CMK (cell line): ENCODE results near the gene STK4.
A peak's percentile ranks its signal among the peaks of the same experiment; 100 is the strongest.

Source experiments
- DNase-seq: peaks from one replicate; pipeline ENCODE4 v3.0.0-alpha.2; 2010; ENCODE audit warnings: low read depth

Gene STK4

GRCh38 chr20:44966030-44966961 lies at the start of gene STK4:
STK4 (plus strand) TSS chr20:44966512; CDS start chr20:44966569, 57 bp downstream.
- DNase-seq, result peak; percentile 88

DNA sequence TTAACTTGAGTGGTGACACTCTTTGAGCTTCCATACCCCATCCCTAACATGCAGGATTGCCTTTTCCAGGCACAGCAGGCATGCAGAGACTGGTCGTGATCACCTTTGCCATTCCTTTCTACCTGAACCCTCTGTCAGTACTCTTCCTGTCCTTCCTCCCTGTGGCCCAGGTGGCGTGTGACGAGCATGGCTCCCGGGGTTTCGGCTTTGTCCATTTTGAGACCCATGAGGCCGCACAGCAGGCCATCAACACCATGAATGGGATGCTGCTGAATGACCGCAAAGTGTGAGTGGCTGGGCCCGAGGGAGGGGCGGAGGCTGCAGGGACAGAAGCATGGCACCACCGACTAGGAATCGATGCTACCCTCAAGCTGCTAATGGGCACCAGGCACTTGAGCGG lies 49.7 kb upstream of the STK4 start:
- DNase-seq, result no peak

- no peak for DNase-seq
Measured at GRCh38 chr20:44917399-44917798, 48.9 kb upstream of the STK4 start.

GRCh38 chr20:44918342-44918741 lies 48.0 kb upstream of the STK4 start:
- DNase-seq, result no peak

GRCh38 chr20:44918761-44919160 lies 47.6 kb upstream of the STK4 start:
- no peak for DNase-seq

- DNase-seq, result no peak
Measured at GRCh38 chr20:44921447-44921846, 44.9 kb upstream of the STK4 start.

GRCh38 chr20:44924541-44924940 lies 41.8 kb upstream of the STK4 start:
- DNase-seq, result no peak

- no peak for DNase-seq
Measured at GRCh38 chr20:44928595-44928994, 37.7 kb upstream of the STK4 start.

- DNase-seq, result no peak
Measured at GRCh38 chr20:44930517-44931168, 35.7 kb upstream of the STK4 start.

DNA sequence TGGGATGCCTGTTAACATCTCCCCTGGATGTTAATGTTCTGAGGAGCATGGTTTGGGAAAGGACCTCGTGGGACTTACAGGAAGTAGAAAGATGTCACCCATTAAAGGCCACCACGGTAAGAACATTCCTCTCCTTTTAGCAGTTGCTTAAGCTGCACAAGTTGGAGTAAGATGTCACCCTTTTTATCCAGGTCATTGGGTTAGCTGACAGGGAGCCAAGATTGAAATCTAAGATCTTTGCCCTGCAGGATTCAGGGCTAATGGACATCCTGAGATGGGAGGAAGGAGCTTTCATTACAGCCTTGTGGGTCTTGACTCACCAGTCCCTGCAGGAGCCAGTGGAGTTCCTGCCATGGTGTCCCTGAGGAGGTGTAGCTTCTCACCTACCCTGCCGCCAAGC lies 34.4 kb upstream of the STK4 start:
- no peak for DNase-seq

- DNase-seq, result no peak
Measured at GRCh38 chr20:44932916-44933315, 33.4 kb upstream of the STK4 start.

DNA sequence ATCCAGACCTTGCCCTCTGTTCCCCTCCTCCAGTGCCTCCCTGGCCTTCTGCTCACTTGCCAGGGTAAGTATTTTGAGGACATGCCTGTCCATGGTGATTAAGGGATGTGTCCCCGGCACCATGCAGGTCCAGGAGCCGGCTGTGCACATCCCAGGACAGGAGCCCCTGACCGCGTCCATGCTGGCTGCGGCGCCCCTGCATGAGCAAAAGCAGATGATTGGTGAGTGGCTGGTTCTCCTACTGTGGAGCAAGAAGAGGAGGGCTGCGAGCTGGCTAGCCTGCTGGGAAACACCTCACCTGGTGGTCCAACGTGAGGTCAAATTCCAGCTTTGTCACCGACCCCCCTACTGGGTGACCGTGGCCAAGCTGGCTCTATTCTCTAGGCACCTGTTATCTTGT lies 29.8 kb upstream of the STK4 start:
- DNase-seq, result no peak

- DNase-seq, result no peak
Measured at GRCh38 chr20:44938637-44939036, 27.7 kb upstream of the STK4 start.

DNA sequence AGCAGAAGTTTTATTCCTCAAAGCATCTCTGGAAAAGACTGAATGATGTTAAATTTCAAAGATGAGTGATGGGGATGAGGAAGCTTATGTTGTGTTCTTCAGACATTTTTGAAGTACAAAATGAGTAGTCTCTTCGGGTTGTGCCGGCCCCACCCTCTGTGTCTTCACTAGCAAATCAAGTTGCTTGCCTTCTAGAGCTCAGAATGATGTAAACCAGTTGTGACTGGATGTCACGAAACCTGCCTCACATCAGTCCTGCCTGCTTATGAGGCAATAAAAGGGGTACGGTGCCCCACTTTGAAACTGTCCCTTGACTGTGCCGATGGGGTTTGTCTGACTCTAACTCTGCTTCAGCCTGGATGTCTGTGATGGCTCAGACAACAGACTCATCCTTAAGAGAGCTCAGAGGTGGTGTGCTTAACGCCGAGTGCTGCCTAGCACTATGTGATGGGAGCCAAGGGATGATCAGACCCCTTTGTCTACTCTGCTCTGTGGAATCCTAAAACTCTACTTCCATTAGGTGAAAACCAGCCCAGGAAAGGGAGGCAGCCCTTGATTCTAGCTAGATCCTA lies 25.1 kb upstream of the STK4 start:
- DNase-seq, result no peak

- no peak for DNase-seq
Measured at GRCh38 chr20:44942264-44942973, 23.9 kb upstream of the STK4 start.

GRCh38 chr20:44943828-44944227 lies 22.5 kb upstream of the STK4 start:
- DNase-seq, result no peak

GRCh38 chr20:44945261-44945660 lies 21.1 kb upstream of the STK4 start:
- DNase-seq, result no peak

DNA sequence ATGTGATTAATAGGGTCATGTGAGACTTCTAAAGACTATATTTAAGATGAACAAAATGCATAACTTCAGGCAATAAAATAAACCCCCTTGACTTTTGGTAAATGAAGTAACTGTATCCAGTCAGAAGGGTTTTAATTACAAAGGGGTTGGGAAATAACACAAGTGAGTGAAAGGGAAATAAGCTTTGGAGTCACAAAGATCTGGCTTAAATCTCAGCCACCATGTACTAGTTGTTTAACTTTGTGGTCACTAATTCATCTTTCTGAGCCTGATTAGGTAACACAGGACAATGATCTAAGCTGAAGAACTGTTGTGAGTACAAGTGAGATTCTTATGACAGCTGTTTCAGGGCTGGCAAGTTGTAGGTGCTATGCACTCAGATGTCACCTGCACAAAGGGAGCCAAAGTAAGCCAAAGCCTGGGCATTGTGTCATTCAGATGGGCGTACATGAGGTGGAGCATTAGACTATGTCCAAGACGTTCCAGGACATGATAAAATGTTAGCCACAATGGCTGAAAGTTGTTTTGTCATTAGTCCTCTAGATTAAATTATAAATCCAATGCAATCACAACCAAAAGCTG lies 19.9 kb upstream of the STK4 start:
- no peak for DNase-seq

DNA sequence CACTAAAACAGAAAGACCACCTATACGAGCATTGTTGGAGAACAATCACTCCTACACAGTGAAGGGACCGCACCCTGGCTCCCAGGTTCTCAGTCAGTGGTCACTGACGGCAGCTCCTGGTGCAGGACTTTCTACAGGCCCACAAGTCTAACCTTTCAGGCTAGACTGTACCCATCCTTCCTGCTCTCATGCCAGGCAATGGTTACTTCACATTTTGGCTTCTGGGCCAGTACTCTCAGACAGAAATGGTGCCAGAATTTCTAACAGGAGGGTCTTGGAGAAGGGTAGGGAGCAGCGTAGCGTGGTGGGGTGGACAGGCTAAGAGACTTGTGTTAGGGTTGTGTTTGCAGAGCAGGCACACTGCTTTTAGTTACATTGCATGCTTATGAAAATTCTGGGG lies 18.2 kb upstream of the STK4 start:
- no peak for DNase-seq

DNA sequence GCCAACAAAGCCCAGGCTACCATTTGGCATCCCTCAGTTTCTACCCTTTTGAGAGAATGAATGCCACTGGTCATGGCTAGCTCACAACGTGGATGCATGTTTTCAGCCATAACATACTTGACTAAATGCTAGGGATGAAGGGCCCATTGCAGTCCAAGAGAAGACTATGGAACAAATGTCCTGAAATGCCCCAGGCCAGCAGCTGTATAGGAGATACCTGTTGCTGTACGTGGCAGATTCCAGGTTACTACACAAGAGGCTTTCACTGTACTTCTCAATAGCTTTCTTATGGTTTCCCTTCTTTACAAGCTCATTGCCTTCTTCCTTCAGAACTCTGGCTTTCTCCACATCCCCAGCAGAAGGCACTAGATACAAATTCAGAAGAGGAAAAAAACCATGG lies 17.8 kb upstream of the STK4 start:
- no peak for DNase-seq

GRCh38 chr20:44950368-44950767 lies 15.9 kb upstream of the STK4 start:
- DNase-seq, result no peak

DNA sequence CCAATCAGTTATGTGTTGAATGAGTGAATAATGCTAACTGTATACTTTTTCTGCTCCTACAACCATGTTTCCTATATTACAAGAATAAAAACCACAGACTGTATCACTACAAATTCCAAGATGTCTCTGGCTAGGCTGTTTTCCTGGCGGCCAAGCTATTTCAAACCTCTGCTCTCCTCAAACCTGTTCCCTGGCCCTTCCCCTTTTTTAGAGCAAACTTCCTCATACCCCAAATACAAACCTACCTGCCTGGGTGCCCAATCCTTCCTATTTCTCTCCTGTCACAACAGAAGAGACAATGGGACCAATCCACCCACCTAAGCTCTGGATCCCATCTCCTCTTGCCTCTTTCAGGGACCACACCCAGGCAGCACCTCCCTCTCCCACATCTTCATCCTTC lies 13.6 kb upstream of the STK4 start:
- no peak for DNase-seq
